GM19023 (cell line): Measurements from ENCODE around the gene SHISAL2A.

Source experiments
- ATAC-seq: cut with Tn5 transposase; IDR thresholded peaks from one replicate; pipeline ENCODE4 v1.9.1; 2021; ENCODE audit warnings: mild to moderate bottlenecking, moderate library complexity; ENCODE audit not compliant: unreplicated experiment

The SHISAL2A gene

GRCh38 chr1:52632732-52633290, at the start of gene SHISAL2A:
Gene SHISAL2A (plus strand): TSS chr1:52633168. CDS start chr1:52633494, 326 bp downstream.
- ATAC-seq, result no peak

- ATAC-seq, result no peak
Observed at GRCh38 chr1:52585474-52585873, 47.5 kb upstream of the SHISAL2A start.

GRCh38 chr1:52588027-52588426, 44.9 kb upstream of the SHISAL2A start:
- ATAC-seq, result no peak

- no peak for ATAC-seq
Observed at GRCh38 chr1:52588535-52588934, 44.4 kb upstream of the SHISAL2A start.

GRCh38 chr1:52590266-52590665, 42.7 kb upstream of the SHISAL2A start:
- no peak for ATAC-seq

GRCh38 chr1:52592637-52593323, 40.2 kb upstream of the SHISAL2A start:
- no peak for ATAC-seq

GRCh38 chr1:52593495-52593894, 39.5 kb upstream of the SHISAL2A start:
- no peak for ATAC-seq

- no peak for ATAC-seq
Observed at GRCh38 chr1:52595061-52595460, 37.9 kb upstream of the SHISAL2A start.

- ATAC-seq, result no peak
Observed at GRCh38 chr1:52597912-52598311, 35.1 kb upstream of the SHISAL2A start.

- ATAC-seq, result no peak
Observed at GRCh38 chr1:52598729-52599128, 34.2 kb upstream of the SHISAL2A start.

GRCh38 chr1:52599236-52599635, 33.7 kb upstream of the SHISAL2A start:
- no peak for ATAC-seq

- no peak for ATAC-seq
Observed at GRCh38 chr1:52600533-52601179, 32.3 kb upstream of the SHISAL2A start.

GRCh38 chr1:52601519-52601918, 31.4 kb upstream of the SHISAL2A start:
- no peak for ATAC-seq

- ATAC-seq, result peak; percentile 46
Observed at GRCh38 chr1:52601991-52602855, 30.7 kb upstream of the SHISAL2A start, which contains the start of gene GPX7. Gene GPX7 (plus strand): TSS chr1:52602371. CDS start chr1:52602410, 39 bp downstream.

- ATAC-seq, result no peak
Observed at GRCh38 chr1:52602856-52603600, 29.9 kb upstream of the SHISAL2A start.

GRCh38 chr1:52603630-52604029, 29.3 kb upstream of the SHISAL2A start:
- ATAC-seq, result no peak

GRCh38 chr1:52604063-52604770, 28.8 kb upstream of the SHISAL2A start:
- no peak for ATAC-seq

GRCh38 chr1:52613636-52614373, 19.2 kb upstream of the SHISAL2A start:
- no peak for ATAC-seq

- ATAC-seq, result no peak
Observed at GRCh38 chr1:52614671-52615070, 18.3 kb upstream of the SHISAL2A start.
